ENCODE results near the gene PUM1. TPM values are rescaled to one million over a fixed set of nuclear protein-coding genes. Genes with fewer than 3 reads are reported as not detected.

Gene PUM1
- total and polyA plus RNA-seq, 2 experiments from 2014 or later, result 68.6 to 97.4 TPM

GRCh38 chr1:31003613-31004230, 61.8 kb downstream of the PUM1 start:
- Histone ChIP-seq H3K36me3 (replicated peaks; ENCODE audit: insufficient read depth, low read depth) (no peaks in the 10 kb centered on the region), H3K27ac (peak overlapping the region; percentile 58), H3K9me2 (replicated peaks; ENCODE audit: insufficient read depth) (no peaks in the 10 kb centered on the region), H3K27me3 (no peaks in the 10 kb centered on the region), H3K9me3 (ENCODE audit: low read depth) (no peaks in the 10 kb centered on the region), H3K4me1 (ENCODE audit: insufficient read depth) (peaks cover 64% of the 10 kb centered on the region), H3K4me3 (no peak overlapping the region), H3K79me2 (peaks cover 100% of the 10 kb centered on the region), H4K20me1 (ENCODE audit: insufficient read depth, poor library complexity, severe bottlenecking) (peaks cover 99% of the 10 kb centered on the region), H2AFZ (no peak overlapping the region), H3K4me2 (peak overlapping the region; percentile 23)
- DNase-seq (ENCODE audit: low spot score), result no peak
- 77% methylated on average over 6 of the region's 6 CpGs for WGBS (ENCODE audit: low lambda C conversion rate, missing lambda C conversion rate)
- no peak for TF ChIP-seq EZH2phosphoT487 (IDR thresholded peaks at IDR 0.05; ENCODE audit: low read depth, severe bottlenecking, unreplicated experiment)
- no peak for TF ChIP-seq CTCF (IDR thresholded peaks at IDR 0.05; ENCODE audit: poor library complexity)
- TF ChIP-seq EZH2 (IDR thresholded peaks at IDR 0.05; ENCODE audit: borderline replicate concordance), result no peak

GRCh38 chr1:31000301-31000700, 65.2 kb downstream of the PUM1 start:
- no peaks in the 10 kb centered on the region for H3K36me3 ChIP-seq (replicated peaks; ENCODE audit: insufficient read depth, low read depth)
- no peak overlapping the region for H3K4me3 ChIP-seq
- no peaks in the 10 kb centered on the region for H3K9me2 ChIP-seq (replicated peaks; ENCODE audit: insufficient read depth)
- no peak overlapping the region for H2AFZ ChIP-seq
- H3K4me2 ChIP-seq, result no peak overlapping the region
- no peak for DNase-seq (ENCODE audit: low spot score)
- WGBS (ENCODE audit: low lambda C conversion rate, missing lambda C conversion rate), result 90% methylated on average over 2 of the region's 2 CpGs
- no peak overlapping the region for H3K27ac ChIP-seq
- no peak for TF ChIP-seq EZH2phosphoT487 (IDR thresholded peaks at IDR 0.05; ENCODE audit: low read depth, severe bottlenecking, unreplicated experiment)
- TF ChIP-seq EZH2 (IDR thresholded peaks at IDR 0.05; ENCODE audit: borderline replicate concordance), result no peak
- TF ChIP-seq CTCF (IDR thresholded peaks at IDR 0.05; ENCODE audit: poor library complexity), result no peak
- no peaks in the 10 kb centered on the region for H3K27me3 ChIP-seq
- peaks cover 40% of the 10 kb centered on the region for H3K4me1 ChIP-seq (ENCODE audit: insufficient read depth)
- H3K9me3 ChIP-seq (ENCODE audit: low read depth), result no peaks in the 10 kb centered on the region
- H3K79me2 ChIP-seq, result peaks cover 100% of the 10 kb centered on the region
- H4K20me1 ChIP-seq (ENCODE audit: insufficient read depth, poor library complexity, severe bottlenecking), result peaks cover 97% of the 10 kb centered on the region

- no peak overlapping the region for H3K4me3 ChIP-seq
- peaks cover 28% of the 10 kb centered on the region for H3K4me1 ChIP-seq (ENCODE audit: insufficient read depth)
- H3K27me3 ChIP-seq, result no peaks in the 10 kb centered on the region
- no peak overlapping the region for H2AFZ ChIP-seq
- no peak overlapping the region for H3K4me2 ChIP-seq
- no peaks in the 10 kb centered on the region for H3K9me2 ChIP-seq (replicated peaks; ENCODE audit: insufficient read depth)
- no peaks in the 10 kb centered on the region for H3K9me3 ChIP-seq (ENCODE audit: low read depth)
- no peaks in the 10 kb centered on the region for H3K36me3 ChIP-seq (replicated peaks; ENCODE audit: insufficient read depth, low read depth)
- DNase-seq (ENCODE audit: low spot score), result no peak
- H3K27ac ChIP-seq, result no peak overlapping the region
- TF ChIP-seq CTCF (IDR thresholded peaks at IDR 0.05; ENCODE audit: poor library complexity) (no peak), EZH2phosphoT487 (IDR thresholded peaks at IDR 0.05; ENCODE audit: low read depth, severe bottlenecking, unreplicated experiment) (no peak)
- WGBS (ENCODE audit: low lambda C conversion rate, missing lambda C conversion rate), result 100% methylated on average over 1 of the region's 1 CpG
- peaks cover 100% of the 10 kb centered on the region for H3K79me2 ChIP-seq
- peaks cover 97% of the 10 kb centered on the region for H4K20me1 ChIP-seq (ENCODE audit: insufficient read depth, poor library complexity, severe bottlenecking)
Measured at GRCh38 chr1:30998887-30999286, 66.6 kb downstream of the PUM1 start.
